Measurements from ENCODE around the gene DCHS2.

GRCh38 chr4:154415313-154415712 lies 76.3 kb downstream of the DCHS2 start:
- TF ChIP-seq, protein P1, sequence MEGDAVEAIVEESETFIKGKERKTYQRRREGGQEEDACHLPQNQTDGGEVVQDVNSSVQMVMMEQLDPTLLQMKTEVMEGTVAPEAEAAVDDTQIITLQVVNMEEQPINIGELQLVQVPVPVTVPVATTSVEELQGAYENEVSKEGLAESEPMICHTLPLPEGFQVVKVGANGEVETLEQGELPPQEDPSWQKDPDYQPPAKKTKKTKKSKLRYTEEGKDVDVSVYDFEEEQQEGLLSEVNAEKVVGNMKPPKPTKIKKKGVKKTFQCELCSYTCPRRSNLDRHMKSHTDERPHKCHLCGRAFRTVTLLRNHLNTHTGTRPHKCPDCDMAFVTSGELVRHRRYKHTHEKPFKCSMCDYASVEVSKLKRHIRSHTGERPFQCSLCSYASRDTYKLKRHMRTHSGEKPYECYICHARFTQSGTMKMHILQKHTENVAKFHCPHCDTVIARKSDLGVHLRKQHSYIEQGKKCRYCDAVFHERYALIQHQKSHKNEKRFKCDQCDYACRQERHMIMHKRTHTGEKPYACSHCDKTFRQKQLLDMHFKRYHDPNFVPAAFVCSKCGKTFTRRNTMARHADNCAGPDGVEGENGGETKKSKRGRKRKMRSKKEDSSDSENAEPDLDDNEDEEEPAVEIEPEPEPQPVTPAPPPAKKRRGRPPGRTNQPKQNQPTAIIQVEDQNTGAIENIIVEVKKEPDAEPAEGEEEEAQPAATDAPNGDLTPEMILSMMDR (IDR thresholded peaks at IDR 0.05), result no peak
- TF ChIP-seq POLR2AphosphoS5 (IDR thresholded peaks at IDR 0.05), result no peak
- no peak for TF ChIP-seq POLR2A (IDR thresholded peaks at IDR 0.05)

All from suprapubic skin (tissue), 4 donors.